PC-3 (cell line): ENCODE measurements around the gene MAP6.

Experiments
- EZH2 ChIP-seq: fragments of 300-600 bp; sonication (generic); IDR thresholded peaks from one replicate; pipeline ENCODE4 v1.6.1; 2017; ENCODE audit warnings: antibody characterized with exemption, mild to moderate bottlenecking, low read length; ENCODE audit not compliant: unreplicated experiment
- EZH2phosphoT487 ChIP-seq: fragments of 300-600 bp; sonication (generic); IDR thresholded peaks from 2 replicates; pipeline ENCODE4 v1.6.1; 2018; ENCODE audit warnings: mild to moderate bottlenecking, antibody characterized with exemption, low read length, borderline replicate concordance
- TF ChIP-seq, protein P1 (sequence below): fragments of 300-600 bp; sonication (generic); conservative IDR thresholded peaks from 2 replicates; pipeline ENCODE4 v1.5.1; 2017; ENCODE audit warnings: antibody characterized with exemption, low read depth, mild to moderate bottlenecking, low read length

DNA sequence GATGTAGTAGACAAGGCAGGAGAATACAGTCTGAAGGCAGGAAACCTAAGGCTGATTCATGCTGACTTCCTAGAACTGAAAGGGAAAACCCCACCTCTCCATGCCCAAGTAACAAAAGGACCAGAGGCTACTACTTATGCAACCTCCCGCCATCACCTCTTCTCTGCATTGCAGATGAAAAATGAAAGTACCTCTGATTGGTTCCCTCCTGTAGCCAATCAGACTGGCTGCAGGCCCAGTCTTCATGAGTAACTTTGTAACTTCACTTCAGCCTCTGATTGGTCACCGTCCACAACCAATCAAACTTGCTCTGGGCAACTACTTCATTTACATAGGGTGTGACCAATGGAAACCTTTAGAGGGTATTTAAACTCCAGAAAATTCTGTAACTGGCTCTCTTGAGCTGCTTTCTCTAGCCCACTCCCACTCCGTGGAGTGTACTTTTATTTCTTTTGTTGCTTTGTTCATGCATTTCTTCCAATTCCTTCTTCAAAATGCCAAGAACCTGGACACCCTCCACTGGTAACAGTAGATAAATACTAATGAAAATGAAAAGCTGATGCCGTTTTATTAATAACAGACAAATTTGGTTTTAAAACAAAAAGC, 5.2 kb upstream of the MAP6 start:
- TF ChIP-seq, protein P1, sequence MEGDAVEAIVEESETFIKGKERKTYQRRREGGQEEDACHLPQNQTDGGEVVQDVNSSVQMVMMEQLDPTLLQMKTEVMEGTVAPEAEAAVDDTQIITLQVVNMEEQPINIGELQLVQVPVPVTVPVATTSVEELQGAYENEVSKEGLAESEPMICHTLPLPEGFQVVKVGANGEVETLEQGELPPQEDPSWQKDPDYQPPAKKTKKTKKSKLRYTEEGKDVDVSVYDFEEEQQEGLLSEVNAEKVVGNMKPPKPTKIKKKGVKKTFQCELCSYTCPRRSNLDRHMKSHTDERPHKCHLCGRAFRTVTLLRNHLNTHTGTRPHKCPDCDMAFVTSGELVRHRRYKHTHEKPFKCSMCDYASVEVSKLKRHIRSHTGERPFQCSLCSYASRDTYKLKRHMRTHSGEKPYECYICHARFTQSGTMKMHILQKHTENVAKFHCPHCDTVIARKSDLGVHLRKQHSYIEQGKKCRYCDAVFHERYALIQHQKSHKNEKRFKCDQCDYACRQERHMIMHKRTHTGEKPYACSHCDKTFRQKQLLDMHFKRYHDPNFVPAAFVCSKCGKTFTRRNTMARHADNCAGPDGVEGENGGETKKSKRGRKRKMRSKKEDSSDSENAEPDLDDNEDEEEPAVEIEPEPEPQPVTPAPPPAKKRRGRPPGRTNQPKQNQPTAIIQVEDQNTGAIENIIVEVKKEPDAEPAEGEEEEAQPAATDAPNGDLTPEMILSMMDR: no peak
- TF ChIP-seq EZH2: no peak
- TF ChIP-seq EZH2phosphoT487: no peak
